Mammary microvascular endothelial cell (primary cell): ENCODE data around the gene RAB1A. TPM values are rescaled to one million over a fixed set of nuclear protein-coding genes. Genes with fewer than 3 reads are reported as not detected.

Experiments
- total RNA-seq: library from RNA; depleted of rRNA; stranded (reverse); fragments of >200 nt; gene quantifications from 2 replicates; pipeline ENCODE4 v1.2.3, GENCODE V29; 2015

The RAB1A gene
- total RNA-seq: 87.1 and 90.4 TPM in 2 replicates

GRCh38 chr2:65129826-65130663 lies at the start of gene RAB1A:
RAB1A (minus strand) TSS chr2:65130106; CDS start chr2:65129915, 191 bp downstream.

GRCh38 chr2:65056215-65057053 lies 73.5 kb downstream of the RAB1A start, which contains the start of gene CEP68:
CEP68 (plus strand) TSS chr2:65056416; CDS start chr2:65069445, 13,029 bp downstream.

Other genes starting within 250 kb of the RAB1A start
- gene SLC1A4, start 140.7 kb downstream of the RAB1A start, total RNA-seq: 5.6 and 7.6 TPM in 2 replicates
- gene CEP68, start 73.7 kb downstream of the RAB1A start, total RNA-seq: 9.8 and 9.9 TPM in 2 replicates
- gene ACTR2, start 97.7 kb upstream of the RAB1A start, total RNA-seq: 98.9 and 101 TPM in 2 replicates